IPS-11a (cell line): ENCODE data around the gene C19orf47.

Experiments
- H3K4me3 ChIP-seq: one replicate; pipeline ENCODE4 v1.5.1; 2013; ENCODE audit warnings: low read depth, low read length, control low read depth

Gene C19orf47

GRCh38 chr19:40348125-40348913 is at the start of gene C19orf47, which contains the start of gene PLD3:
TSS of gene C19orf47 (minus strand) at chr19:40348397. CDS start at chr19:40341857, 6,540 bp downstream.
TSS of gene PLD3 (plus strand) at chr19:40348695. CDS start at chr19:40366484, 17,789 bp downstream.
- peak within 1 kb of the TSS; percentile 94 for H3K4me3 ChIP-seq

- H3K4me3 ChIP-seq = no peak overlapping the region
Measured at GRCh38 chr19:40397568-40397906, 49.3 kb upstream of the C19orf47 start.

GRCh38 chr19:40396886-40397567 is 48.8 kb upstream of the C19orf47 start:
- H3K4me3 ChIP-seq = no peak overlapping the region

- H3K4me3 ChIP-seq = no peak overlapping the region
Measured at GRCh38 chr19:40395956-40396355, 47.8 kb upstream of the C19orf47 start.

GRCh38 chr19:40394816-40395210 is 46.6 kb upstream of the C19orf47 start:
- H3K4me3 ChIP-seq = no peak overlapping the region

- H3K4me3 ChIP-seq = no peak overlapping the region
Measured at GRCh38 chr19:40393894-40394815, 46.0 kb upstream of the C19orf47 start.

- H3K4me3 ChIP-seq = no peak overlapping the region
Measured at GRCh38 chr19:40392894-40393517, 44.8 kb upstream of the C19orf47 start.

GRCh38 chr19:40392123-40392522 is 43.9 kb upstream of the C19orf47 start:
- no peak overlapping the region for H3K4me3 ChIP-seq

GRCh38 chr19:40390084-40390742 is 42.0 kb upstream of the C19orf47 start, which contains the start of gene HIPK4:
TSS of gene HIPK4 (minus strand) at chr19:40390181. CDS start at chr19:40389902, 279 bp downstream.
- H3K4me3 ChIP-seq = no peak within 1 kb of the TSS

GRCh38 chr19:40389404-40390083 is 41.3 kb upstream of the C19orf47 start:
- H3K4me3 ChIP-seq = no peak overlapping the region

- H3K4me3 ChIP-seq = no peak overlapping the region
Measured at GRCh38 chr19:40388481-40388880, 40.3 kb upstream of the C19orf47 start.

GRCh38 chr19:40387155-40387554 is 39.0 kb upstream of the C19orf47 start:
- no peak overlapping the region for H3K4me3 ChIP-seq

GRCh38 chr19:40383668-40384248 is 35.6 kb upstream of the C19orf47 start:
- H3K4me3 ChIP-seq = no peak overlapping the region

- no peak overlapping the region for H3K4me3 ChIP-seq
Measured at GRCh38 chr19:40381321-40381720, 33.1 kb upstream of the C19orf47 start.

- no peak overlapping the region for H3K4me3 ChIP-seq
Measured at GRCh38 chr19:40380199-40381037, 32.2 kb upstream of the C19orf47 start.

- H3K4me3 ChIP-seq = no peak overlapping the region
Measured at GRCh38 chr19:40379446-40380198, 31.4 kb upstream of the C19orf47 start.

GRCh38 chr19:40378509-40378908 is 30.3 kb upstream of the C19orf47 start:
- H3K4me3 ChIP-seq = no peak overlapping the region
